KMS-11 (cell line): ENCODE measurements around the gene TRPC3.

Experiments used
- H2AFZ ChIP-seq: fragments of 200-600 bp; sonication (generic); 2 replicates; pipeline ENCODE4 v1.6.1; 2016; ENCODE audit warnings: antibody characterized with exemption, mixed run types, low read depth
- H3K27ac ChIP-seq: fragments of 200-600 bp; sonication (generic); 2 replicates; pipeline ENCODE4 v1.6.1; 2016; ENCODE audit warnings: mild to moderate bottlenecking, mixed run types
- H3K27me3 ChIP-seq: fragments of 200-600 bp; sonication (generic); 2 replicates; pipeline ENCODE4 v1.6.1; 2017; ENCODE audit warnings: mild to moderate bottlenecking, low read depth, mixed run types, moderate library complexity; ENCODE audit not compliant: insufficient read depth
- H3K36me3 ChIP-seq: fragments of 200-600 bp; sonication (generic); 2 replicates; pipeline ENCODE4 v1.6.1; 2017; ENCODE audit warnings: mild to moderate bottlenecking, mixed run types; ENCODE audit not compliant: insufficient read depth
- H3K4me1 ChIP-seq: fragments of 200-600 bp; sonication (generic); 2 replicates; pipeline ENCODE4 v1.6.1; 2016; ENCODE audit warnings: mild to moderate bottlenecking, low read depth, mixed run types; ENCODE audit not compliant: poor library complexity, severe bottlenecking
- H3K4me2 ChIP-seq: fragments of 200-600 bp; sonication (generic); 2 replicates; pipeline ENCODE4 v1.7.0; 2016; ENCODE audit warnings: mild to moderate bottlenecking, mixed run types
- H3K4me3 ChIP-seq: fragments of 200-600 bp; sonication (generic); IDR thresholded peaks from 2 replicates; pipeline ENCODE4 v1.6.1; 2017; ENCODE audit warnings: low read depth, low read length, mixed read lengths; ENCODE audit not compliant: insufficient read depth
- H3K79me2 ChIP-seq: fragments of 200-600 bp; sonication (generic); 2 replicates; pipeline ENCODE4 v1.6.1; 2016; ENCODE audit warnings: low read depth, mixed run types; ENCODE audit not compliant: insufficient read depth
- H3K9ac ChIP-seq: fragments of 200-600 bp; sonication (generic); 2 replicates; pipeline ENCODE4 v1.6.1; 2016; ENCODE audit warnings: mild to moderate bottlenecking, mixed run types
- H4K20me1 ChIP-seq: fragments of 200-600 bp; sonication (generic); 2 replicates; pipeline ENCODE4 v1.6.1; 2016; ENCODE audit warnings: mild to moderate bottlenecking, mixed run types; ENCODE audit not compliant: insufficient read depth
- TF ChIP-seq, protein P1 (sequence below): fragments of 200-600 bp; sonication (generic); conservative IDR thresholded peaks from 2 replicates; pipeline ENCODE4 v1.6.1; 2017; ENCODE audit warnings: low read depth, mild to moderate bottlenecking, antibody characterized with exemption, low read length, moderate library complexity, mixed read lengths

TRPC3 gene

DNA sequence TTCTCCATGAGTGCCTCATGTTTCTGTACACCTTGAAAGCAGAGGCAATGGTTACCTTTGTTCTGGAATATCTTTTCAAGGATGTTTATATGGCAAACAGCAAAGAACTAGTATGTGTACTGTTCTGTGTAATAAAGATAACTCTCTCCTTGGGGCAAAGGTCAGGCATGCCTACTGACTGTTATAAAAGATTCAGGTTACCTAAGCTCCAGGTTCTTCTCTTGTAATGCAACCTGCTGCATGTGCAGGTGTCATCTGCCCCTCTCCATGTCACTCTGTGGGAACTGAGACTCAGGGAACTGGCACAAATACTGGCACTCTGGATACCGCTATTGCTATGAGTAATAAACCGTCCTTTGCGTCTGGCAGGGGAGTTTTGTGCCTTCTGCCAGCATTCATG, 5.4 kb upstream of the TRPC3 start:
- TF ChIP-seq, protein P1, sequence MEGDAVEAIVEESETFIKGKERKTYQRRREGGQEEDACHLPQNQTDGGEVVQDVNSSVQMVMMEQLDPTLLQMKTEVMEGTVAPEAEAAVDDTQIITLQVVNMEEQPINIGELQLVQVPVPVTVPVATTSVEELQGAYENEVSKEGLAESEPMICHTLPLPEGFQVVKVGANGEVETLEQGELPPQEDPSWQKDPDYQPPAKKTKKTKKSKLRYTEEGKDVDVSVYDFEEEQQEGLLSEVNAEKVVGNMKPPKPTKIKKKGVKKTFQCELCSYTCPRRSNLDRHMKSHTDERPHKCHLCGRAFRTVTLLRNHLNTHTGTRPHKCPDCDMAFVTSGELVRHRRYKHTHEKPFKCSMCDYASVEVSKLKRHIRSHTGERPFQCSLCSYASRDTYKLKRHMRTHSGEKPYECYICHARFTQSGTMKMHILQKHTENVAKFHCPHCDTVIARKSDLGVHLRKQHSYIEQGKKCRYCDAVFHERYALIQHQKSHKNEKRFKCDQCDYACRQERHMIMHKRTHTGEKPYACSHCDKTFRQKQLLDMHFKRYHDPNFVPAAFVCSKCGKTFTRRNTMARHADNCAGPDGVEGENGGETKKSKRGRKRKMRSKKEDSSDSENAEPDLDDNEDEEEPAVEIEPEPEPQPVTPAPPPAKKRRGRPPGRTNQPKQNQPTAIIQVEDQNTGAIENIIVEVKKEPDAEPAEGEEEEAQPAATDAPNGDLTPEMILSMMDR = no peak
- Histone ChIP-seq H3K4me1 (peaks cover 2% of the 10 kb centered on the region), H3K27me3 (no peaks in the 10 kb centered on the region; the same call in 1 of the 2 replicates), H3K4me3 (no peak overlapping the region), H3K27ac (no peak overlapping the region), H4K20me1 (no peaks in the 10 kb centered on the region), H2AFZ (no peak overlapping the region), H3K4me2 (no peak overlapping the region), H3K79me2 (no peaks in the 10 kb centered on the region), H3K9ac (no peak overlapping the region), H3K36me3 (no peaks in the 10 kb centered on the region)

DNA sequence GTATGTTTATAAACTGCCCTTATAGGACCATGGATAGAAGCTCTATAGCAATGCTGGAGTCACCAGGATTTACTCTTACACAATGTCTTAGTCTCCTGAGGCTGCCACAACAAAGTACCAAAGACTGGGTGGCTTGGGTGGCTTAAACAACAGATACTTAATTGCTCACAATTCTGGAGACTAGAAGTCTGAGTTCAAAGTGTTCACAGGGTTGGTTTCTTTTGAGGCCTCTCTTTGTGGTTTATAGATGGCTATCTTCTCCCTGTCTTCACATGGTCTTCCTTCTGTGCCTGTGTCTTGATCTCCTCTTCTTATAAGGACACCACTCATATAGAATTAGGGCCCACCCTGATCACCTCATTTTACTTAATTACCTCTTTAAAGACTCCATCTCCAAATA, 2.0 kb upstream of the TRPC3 start:
- TF ChIP-seq, protein P1 = no peak
- no peak overlapping the region for H3K4me3 ChIP-seq
- no peaks in the 10 kb centered on the region for H3K36me3 ChIP-seq
- no peak overlapping the region for H3K4me2 ChIP-seq
- H3K4me1 ChIP-seq = peaks cover 5% of the 10 kb centered on the region
- H3K27ac ChIP-seq = no peak overlapping the region
- H3K27me3 ChIP-seq = no peaks in the 10 kb centered on the region; the same call in 1 of the 2 replicates
- no peak overlapping the region for H2AFZ ChIP-seq
- H3K9ac ChIP-seq = no peak overlapping the region
- H4K20me1 ChIP-seq = no peaks in the 10 kb centered on the region
- H3K79me2 ChIP-seq = no peaks in the 10 kb centered on the region

DNA sequence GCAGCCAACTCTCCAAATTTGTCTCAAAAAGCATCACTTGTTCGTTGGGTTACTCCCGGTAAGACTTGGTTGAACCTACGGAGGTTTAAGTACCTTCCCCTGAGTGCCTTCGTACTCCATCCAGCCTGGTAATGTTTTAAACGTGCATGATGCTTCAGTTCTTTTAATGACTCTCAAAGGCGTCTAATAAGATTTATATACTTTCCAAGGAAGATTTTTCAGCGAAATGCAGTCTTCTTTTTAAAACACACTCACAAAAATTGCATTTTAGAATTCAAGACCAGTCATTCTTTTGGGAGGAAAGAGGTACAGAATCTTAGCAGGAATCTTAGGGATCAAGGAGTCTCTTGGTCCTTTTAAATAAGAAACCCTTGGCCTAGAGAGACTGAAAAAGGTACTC, 430 bp upstream of the TRPC3 start:
- TF ChIP-seq, protein P1 = no peak
- peak overlapping the region; percentile 98; the same call in 1 of the 2 replicates for H2AFZ ChIP-seq
- no peak overlapping the region for H3K4me3 ChIP-seq
- peak overlapping the region; percentile 61 for H3K4me2 ChIP-seq
- H4K20me1 ChIP-seq = no peaks in the 10 kb centered on the region
- no peak overlapping the region for H3K27ac ChIP-seq
- no peaks in the 10 kb centered on the region for H3K79me2 ChIP-seq
- no peak overlapping the region for H3K9ac ChIP-seq
- H3K4me1 ChIP-seq = peaks cover 5% of the 10 kb centered on the region
- no peaks in the 10 kb centered on the region for H3K36me3 ChIP-seq
- no peaks in the 10 kb centered on the region; the same call in 1 of the 2 replicates for H3K27me3 ChIP-seq

DNA sequence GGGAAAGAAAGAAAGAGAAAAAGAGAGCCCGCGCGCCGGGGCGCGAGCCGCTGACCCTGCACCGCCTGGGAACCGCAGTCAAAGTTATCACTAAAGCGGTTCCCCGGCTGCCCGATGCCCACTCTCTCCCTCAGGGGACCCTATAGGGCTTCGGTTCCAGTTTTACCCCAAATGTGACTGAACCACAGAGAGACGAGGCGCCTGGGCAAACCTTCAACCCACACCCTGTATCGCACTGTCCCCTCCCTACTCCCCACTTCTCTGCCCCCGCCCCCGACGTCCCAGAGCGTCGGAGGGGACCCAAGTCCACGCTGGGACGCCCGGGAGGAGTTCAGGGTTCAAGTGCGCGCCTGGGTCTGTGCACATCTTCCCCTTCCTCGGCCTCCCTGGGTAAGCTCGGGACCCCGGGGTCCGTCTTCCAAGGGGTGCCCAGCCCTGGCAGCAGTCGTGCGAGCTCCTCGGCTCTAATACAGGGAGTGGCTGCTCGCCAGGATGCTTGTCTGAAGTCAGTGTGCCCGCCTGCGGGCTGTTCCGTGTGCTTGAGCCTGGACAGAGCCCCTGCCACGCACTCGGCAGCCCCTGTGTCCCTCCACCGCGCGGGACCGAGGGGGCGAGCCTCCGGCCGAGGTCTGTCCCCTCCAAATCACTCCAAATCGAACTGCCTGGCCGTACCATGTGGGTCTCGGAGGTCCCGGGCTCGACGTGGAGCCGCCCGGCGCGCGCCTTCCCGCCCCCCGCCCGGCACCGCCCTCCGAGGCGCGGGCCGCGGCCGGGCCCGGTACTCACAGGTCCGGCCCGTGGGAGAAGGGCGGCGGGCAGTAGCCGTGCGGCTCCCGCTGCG, 960 bp downstream of the TRPC3 start:
- Histone ChIP-seq H3K9ac (peak overlapping the region; percentile 43), H3K4me1 (peaks cover 5% of the 10 kb centered on the region), H2AFZ (peak overlapping the region; percentile 98), H4K20me1 (no peaks in the 10 kb centered on the region), H3K79me2 (no peaks in the 10 kb centered on the region), H3K36me3 (no peaks in the 10 kb centered on the region), H3K4me3 (no peak overlapping the region), H3K27me3 (no peaks in the 10 kb centered on the region; the same call in 1 of the 2 replicates), H3K4me2 (peak overlapping the region; percentile 78), H3K27ac (no peak overlapping the region)
- TF ChIP-seq, protein P1 = no peak
